GM19328 (cell line): Measurements from ENCODE around the gene NEMP1.

Experiments
- ATAC-seq: cut with Tn5 transposase; IDR thresholded peaks from one replicate; pipeline ENCODE4 v1.9.1; 2021; ENCODE audit warnings: mild to moderate bottlenecking, moderate library complexity; ENCODE audit not compliant: unreplicated experiment

The NEMP1 gene

DNA sequence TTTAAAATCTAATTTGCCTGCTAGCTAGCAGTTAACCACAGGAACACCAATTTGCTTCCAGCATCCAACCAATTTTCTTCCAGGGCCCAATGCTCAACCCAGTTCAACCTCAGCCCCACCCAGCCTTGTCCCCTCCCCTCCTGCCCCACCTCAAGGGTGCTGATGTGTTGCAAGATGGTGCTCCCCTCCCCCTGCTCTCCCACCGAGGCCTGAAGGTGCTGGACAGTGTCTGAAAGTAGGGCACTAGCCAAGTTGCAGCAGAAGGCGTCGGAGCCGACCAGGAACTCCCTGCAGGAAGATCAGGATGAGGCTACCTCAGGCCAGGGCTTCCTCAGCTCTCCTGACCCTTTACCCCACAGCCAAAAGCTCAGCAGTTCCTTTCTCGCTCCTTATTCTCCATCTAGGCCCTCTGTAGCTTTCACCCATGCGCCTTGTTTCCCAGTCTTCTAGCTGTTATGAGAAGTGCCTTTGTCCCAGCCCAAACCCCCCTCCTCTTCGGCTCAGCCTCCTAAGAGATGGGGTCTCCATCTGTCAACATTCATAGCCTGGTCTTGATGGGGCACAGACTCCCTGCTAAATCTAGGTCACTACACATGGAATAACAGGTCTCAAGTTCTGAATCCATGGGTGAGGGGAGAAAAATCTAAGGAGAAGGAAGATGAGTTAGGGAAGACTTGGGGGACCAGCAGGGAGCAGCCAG, 29.0 kb upstream of the NEMP1 start:
- ATAC-seq: no peak

DNA sequence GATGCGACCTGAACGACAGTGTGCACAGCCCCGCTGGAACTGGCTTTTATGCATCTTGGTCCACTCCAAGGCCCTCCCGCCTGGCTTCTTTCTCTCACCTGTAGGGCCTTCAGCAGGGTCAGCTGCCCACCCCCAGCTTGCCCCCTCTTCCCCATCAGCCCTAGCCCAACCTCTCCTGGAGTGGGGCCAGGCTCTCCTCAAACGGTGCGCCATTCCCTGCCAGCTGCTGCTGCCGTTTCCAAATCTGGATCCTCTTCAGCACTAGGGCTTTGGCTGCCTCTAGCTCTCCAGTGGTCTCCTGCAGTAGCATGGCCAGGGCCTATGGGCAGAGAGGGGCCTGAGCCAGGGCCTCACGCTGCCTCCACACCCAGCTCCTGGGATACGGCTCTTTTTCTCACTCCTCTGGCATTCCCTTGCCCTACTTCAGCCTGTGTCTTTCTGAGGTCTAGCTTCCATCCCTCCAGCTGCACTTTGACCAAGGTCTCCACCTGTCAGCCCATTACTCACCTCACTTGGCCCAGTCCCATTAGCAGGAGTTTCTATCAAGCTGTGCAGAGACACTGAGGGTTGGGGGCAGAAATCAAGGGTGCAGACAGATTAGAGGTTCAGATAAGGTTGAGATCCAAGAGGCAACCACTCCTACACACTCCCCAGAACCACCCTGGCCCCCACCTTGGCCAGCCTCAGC, 27.6 kb upstream of the NEMP1 start:
- ATAC-seq: no peak

DNA sequence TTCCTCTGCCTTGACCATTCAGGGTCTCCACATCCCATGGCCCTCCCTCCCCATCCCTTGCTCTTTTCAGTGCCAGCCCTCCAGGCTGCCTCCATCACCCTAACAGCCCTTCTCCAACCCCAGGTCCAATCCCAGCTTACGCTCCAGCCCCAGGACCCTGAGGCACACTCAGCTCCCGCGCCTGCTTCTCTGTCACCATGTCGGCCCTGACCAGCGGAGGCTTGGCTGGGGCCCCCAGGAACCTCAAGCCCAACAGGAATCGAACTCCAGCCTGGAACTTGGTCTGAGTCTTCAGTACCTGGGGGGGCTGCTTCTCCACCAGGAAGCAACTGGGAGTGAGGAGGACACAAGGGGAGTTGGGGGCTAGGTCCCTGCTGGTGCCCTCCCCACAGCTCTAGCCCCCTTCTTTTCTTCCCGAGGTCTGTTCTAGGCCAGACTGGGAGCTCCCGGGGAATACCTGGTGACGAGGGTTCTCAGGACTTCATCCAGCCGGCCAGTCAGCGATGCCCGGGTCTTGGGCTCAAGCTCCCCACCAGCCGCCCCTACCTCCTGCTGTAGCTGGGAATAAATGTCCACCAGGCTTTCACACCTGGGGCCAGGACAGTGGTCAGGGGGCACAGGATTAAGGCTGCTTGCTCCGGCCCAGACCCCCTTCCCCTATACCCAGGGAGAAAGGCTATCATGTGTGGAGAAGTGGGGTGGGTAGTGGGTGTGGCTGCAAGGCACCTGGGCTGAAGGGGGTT, 26.6 kb upstream of the NEMP1 start:
- no peak for ATAC-seq

GRCh38 chr12:57104292-57104910, 25.8 kb upstream of the NEMP1 start:
- no peak for ATAC-seq

- no peak for ATAC-seq
Observed at GRCh38 chr12:57103856-57104255, 25.3 kb upstream of the NEMP1 start.

- ATAC-seq: no peak
Observed at GRCh38 chr12:57101892-57102695, 23.5 kb upstream of the NEMP1 start.

DNA sequence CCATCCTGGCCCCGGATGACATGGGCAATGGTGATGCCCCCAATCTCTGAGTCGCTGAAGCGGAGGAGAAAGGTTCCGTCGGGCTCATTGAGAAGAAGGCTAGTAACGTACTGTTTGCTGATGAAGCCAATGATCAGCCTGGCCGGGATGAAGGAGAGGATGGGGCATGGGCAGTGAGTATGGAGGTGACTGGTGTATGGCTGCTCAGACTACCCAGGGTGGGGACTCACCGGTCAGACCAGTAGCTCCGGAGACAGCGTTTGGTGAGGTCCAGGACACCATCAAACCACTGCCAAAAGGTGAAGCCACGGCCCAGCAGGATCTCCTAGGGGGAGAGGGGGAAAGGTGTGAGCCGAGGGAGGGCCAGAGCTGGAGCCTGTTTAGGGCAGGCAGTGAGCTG, 21.2 kb upstream of the NEMP1 start:
- ATAC-seq: no peak

- no peak for ATAC-seq
Observed at GRCh38 chr12:57099047-57099714, 20.6 kb upstream of the NEMP1 start.

- ATAC-seq: no peak
Observed at GRCh38 chr12:57098546-57098945, 20.0 kb upstream of the NEMP1 start.

DNA sequence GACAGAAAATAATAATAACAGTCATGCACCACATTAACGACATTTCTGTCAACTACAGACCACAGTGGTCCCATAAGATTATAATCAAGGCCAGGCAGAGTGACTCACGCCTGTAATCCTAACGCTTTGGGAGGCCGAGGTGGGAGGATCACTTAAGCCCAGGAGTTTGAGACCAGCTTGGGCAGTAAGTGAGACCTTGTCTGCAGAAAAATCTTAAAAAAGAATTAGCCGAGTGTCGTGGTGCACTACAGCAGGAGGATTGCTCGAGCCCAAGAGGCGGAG, 18.9 kb upstream of the NEMP1 start:
- no peak for ATAC-seq

DNA sequence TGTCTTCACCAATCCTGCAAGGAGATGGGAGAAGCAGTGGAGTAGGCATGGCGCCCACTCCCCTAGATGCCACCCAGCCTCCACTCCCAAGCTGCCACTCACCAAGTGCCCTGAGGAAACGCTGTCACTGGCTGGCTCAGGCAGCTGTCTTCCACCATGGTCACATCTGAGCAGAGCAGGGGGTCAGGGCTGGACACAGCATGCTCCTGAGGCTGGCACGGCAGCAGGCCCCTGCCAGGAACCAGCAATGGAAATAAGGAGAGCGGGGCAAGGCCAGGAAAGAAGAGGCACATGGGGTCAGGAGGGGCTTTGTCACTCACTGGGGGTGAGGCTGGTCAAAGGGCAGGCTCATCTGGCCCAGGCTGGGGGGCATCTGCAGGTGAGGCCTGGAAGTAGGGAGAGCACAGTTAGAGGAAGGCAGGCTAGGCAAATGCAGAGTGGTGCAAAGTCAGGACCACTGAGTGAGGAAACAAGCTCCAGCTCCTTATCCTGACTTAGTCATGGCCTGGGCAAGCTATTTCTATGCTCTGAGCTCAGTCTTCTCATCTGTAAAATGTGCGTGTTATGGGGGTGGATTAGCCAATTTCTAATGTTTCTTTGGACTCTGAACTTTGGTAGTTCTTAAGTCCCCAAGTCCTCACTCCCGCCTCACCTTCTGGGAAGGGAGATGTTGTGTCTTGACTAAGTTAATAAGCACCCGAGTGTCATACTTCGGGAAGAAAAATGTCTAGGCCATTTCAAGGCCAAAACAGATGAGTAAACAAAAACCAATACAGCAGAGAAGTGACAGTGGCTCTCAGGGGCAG, 18.4 kb upstream of the NEMP1 start:
- no peak for ATAC-seq

GRCh38 chr12:57096099-57096572, 17.5 kb upstream of the NEMP1 start:
- no peak for ATAC-seq

- no peak for ATAC-seq
Observed at GRCh38 chr12:57095440-57095839, 16.8 kb upstream of the NEMP1 start.

DNA sequence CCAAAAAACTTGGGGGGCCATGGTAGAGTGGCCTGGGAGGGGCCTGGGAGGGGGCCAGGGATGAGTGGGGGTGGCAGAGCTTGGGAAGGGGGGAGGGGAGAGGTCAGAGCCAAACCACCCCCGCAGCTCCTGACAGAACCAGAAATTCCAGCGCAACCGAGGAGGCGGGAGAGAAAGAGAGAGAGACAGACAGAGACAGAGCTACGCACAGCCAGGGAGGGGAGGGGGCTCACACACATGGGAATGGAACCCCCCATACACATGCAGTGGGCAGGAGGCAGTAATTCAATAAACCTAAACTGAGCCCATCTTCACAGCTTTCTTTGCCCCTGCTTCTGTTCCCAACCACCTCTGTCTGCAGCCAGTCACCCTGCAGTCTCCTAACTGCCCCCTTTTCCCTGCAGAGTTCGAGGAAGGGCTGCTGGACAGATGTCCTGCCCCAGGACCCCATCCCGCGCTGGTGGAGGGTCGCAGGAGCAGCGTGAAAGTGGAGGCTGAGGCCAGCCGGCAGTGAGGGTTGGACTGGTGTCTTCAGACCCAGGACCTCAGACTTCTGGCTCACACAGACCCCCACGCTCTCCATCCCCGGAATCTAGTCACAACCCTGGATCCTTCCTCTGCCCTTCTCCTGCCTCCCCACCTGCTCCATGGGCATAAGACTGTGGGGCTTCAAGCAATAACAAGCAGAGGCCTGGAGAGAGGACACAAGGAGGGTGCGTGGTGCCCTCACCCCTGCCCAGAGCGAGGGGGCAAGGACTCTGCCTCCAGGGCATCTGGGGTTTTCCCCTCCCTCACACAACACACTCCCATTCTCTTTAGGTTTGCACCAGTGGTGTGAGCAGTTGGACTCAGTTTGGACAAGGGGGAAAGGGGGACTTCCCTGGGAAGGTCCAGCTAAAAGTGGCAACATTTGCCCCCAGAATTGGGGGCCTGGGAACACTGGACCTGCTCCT, 15.9 kb upstream of the NEMP1 start:
- ATAC-seq: no peak

DNA sequence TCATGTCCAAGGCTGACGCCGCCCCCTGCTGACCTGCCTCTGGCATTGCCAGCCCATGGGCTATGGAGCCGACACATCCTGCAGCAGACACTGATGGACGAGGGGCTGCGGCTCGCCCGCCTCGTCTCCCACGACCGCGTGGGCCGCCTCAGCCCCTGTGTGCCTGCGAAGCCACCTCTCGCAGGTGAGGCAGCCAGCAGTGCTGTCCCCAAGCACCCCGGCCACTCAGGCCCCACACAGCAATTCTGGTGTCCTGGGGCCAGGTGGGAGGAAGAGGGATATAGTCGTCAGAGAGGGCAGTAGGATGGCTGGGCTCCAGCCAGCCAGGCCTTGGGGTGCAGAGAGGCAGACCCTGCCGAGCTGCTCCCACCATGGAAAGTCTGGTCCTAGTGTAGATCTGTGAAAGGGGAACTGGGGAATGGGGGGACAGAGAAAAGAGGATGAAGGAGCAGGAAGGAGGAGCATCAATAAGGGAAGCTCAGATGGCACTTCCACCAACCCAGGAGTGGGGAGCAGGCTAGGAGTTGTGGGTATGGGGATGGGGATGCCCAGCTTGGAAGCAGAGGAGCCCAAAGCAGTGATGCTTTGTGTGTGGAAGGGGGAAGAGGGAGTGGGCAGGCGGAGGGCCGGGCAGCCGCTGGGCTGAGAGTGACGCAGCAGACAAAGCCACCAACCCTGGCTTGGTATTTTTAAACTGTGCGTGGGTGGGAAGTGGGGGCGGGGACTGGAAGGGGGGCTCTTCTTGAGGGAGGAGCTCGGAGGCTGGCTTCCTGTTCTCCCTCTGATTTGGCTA, 15.0 kb upstream of the NEMP1 start:
- no peak for ATAC-seq

- no peak for ATAC-seq
Observed at GRCh38 chr12:57092876-57093414, 14.4 kb upstream of the NEMP1 start.

- ATAC-seq: no peak
Observed at GRCh38 chr12:57092529-57092862, 13.9 kb upstream of the NEMP1 start.
